Putamen (tissue), 1 donor: ENCODE measurements around the gene AKAP5.

Source experiments
- DNase-seq: peaks from one replicate; pipeline ENCODE4 v3.0.0-alpha.2; 2016; ENCODE audit warnings: low spot score

AKAP5 gene

DNA sequence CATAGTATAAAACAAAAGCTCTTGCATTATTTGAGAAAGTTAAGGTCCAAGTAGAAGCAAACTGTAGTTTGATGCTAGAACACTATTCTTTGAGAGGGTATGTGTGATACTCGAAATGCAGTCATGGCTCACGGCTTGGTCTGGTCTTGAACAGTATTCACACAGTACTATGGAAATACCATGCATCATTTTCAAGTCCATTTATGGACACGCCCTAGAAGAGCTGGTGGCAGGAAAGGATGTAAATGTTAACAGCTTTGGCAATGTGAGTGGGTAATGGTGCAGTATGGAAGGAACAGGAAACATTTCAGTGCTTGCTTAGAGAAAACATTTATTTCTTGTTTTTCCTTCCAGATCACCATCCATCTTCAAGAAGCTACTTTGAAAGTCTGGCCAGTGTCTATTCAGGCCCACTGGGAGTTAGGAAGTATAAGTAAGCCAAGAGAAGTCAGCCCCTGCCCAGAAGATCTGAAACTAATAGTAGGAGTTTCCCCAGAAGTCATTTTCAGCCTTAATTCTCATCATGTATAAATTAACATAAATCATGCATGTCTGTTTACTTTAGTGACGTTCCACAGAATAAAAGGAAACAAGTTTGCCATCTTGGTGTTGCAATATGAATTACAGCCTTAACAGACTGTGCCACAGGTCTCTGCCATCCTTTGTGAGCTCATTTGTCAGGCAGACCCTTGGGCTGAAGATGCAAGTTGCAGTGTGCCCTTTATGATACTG lies 5.7 kb upstream of the AKAP5 start:
- DNase-seq: no peak

DNA sequence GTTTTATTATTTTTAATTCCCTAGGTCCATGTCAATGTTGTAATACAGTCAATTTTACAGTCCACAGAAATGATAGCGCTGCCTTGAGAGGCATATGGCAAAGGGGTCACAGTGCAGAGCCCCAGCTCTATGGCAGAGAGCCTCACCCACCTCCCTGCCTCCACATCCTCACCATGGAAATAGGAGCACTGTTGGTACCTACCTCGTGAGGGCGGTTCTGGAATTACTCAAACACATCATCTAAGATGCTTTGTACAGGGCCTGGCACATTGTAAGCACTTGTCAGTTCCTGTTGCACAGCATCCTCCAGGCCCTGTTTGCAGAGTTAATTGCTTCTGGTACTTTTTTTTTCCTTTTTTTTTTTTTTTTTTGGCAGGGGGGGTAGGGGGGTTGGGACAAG lies 4.1 kb upstream of the AKAP5 start:
- DNase-seq: peak; percentile 41

DNA sequence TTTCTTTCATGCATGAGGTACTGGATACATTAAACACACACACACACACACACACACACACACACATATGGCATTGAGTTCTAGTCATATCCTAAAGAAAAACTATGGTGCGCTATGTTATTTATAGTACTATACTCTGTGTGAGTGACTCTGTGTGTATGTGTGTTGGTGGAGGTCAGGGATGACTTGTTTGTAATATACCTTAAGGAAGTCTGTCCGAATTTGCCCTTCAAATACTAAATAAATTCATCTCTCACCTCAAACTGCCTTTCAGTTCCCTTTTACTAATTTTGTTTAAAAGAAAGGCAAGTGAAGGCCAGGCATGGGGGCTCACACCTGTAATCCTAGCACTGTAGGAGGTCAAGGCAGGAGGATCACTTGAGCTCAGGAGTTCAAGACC lies 2.1 kb upstream of the AKAP5 start:
- no peak for DNase-seq

DNA sequence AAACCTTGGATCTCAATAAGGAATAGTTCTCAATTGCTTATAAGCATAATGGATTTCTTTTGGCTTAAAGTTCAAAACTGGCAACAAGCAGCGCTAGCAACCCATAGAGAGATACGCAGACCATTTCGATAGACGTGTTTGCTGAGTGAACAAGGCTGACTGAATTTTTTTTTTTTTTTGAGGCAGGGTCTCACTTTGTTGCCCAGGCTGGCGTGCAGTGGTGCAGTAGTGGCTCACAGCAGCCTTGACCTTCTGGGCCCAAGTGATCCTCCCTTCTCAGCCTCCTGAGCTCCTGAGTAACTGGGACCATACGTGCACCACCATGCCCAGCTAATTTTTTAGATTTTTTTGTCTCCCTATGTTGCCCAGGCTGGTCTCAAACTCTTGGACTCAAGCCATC lies 1.4 kb upstream of the AKAP5 start:
- DNase-seq: no peak

DNA sequence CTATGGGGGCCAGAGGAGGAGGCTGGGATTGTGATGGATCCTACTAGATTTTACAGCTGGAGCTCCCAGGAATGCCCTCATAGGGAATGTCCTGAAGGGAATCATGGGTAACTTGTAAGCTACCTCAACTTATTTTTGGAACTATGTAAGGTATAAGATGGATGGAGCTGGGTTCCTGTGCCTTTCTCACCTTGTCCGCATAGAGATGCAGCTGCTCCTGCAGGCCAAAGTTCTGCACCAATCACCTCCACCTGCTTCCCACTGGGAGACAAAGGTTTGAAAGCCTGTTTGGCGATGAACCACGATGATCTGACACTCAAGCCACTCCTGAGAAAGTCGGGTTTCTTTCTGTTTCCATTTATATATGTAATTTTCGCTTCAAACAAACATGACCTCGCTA lies 648 bp upstream of the AKAP5 start:
- no peak for DNase-seq

DNA sequence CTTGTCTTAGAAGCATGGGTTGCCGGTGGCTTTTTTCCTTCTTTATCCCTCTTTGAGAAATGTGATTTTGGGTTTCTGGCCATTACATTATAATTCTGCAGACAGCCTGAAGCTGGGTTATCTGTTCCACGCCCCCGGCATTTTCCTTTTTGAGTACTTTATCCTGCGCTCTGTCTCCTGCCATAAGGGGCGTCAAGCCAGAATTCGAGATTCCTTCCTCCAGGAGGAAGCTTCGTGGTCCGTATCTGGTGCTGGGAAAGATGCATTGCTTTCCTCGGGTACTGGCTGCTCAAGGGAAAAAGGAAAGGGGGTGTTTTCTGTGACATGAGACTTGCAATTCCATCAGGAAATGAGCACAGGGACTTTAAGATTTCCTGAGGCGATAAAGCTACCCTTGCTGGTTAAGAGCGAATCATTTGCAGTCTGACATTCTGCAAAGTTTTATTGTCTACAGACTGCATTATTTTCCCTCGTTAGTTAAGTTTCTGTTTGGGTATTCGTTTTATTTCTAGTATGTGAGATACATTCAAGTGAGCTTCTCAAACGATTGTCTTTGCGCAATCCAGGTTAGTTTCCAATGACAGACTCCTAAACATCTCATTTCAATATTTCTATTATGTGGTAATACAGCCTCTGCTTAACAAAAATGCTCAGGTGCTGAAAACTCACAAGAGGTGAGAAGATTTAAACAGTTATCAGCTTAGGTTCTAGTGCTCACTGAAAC lies 694 bp downstream of the AKAP5 start:
- DNase-seq: peak; percentile 50

DNA sequence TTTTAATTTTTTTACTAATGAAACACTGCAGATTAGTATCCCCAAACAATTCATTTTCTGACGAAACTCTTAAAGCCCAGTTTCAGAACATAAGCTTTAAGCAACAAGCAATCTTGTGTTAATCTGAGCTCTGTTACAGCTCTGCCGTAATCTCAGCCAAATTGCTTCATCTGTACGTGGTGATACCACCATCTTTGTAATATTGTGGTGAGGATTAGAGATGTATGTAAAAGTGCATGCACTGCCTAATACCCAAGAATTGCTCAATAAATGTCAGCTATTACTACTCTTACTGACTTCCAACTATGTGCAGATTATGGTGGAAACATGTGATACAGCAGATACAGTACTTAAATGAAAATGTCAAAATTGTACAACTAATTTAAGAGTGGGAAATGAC lies 1.8 kb downstream of the AKAP5 start:
- no peak for DNase-seq

DNA sequence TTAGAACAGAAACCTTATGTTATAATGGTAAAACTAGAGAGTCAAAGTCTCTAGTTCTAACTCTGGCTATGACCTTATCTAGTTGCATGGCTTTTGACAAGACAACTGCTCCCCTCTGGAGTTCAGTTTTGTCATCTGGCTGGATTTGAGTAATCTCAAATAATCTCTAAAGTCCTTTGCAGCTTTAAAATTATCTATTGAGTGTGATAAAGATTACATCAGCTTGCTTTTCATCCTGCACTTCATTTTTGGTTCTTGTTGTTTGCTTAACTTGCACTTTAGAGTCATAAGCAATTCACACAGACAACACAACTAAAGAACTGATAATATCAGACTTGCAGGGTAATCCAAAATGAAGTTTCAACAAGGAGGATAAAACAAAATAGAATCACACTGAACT lies 2.3 kb downstream of the AKAP5 start:
- DNase-seq: no peak

GRCh38 chr14:64468451-64468850 lies 3.2 kb downstream of the AKAP5 start:
- DNase-seq: no peak

DNA sequence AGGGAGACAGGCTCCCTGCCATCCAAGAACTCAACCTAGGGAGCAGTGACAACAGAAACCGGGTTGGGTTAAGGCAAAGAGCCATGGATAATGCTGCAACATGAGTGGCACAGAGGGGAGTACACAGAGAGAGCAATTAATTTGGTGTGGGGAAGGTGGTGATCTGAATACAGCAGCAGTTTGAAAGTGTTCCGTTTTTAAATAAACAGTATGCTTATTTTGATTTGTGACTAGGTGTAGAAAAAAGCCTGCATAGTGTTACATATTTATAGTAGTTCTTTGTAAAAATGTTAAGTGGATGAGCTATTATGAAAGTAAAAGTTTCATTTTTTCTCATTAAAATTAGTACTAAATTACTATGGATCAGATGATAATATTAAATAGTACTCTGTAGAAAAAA lies 8.7 kb downstream of the AKAP5 start:
- no peak for DNase-seq

DNA sequence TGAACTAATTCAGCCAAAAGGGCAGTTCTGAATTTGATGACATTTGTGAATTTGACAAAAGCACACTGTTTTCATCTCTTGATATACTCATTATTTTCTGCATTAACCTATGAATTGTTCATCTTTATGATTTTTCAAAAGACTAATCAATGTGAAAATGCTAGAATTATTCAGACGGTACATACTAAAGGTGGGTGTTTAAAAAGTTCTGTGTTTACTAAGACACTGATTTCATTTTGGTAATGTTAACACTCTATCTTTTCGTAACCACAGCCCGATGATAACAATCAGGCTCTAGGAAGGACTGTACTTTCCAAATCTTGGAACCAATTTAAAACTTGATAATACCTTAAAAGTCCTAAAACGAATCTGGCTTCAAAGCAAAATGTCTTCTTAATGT lies 9.4 kb downstream of the AKAP5 start:
- no peak for DNase-seq

DNA sequence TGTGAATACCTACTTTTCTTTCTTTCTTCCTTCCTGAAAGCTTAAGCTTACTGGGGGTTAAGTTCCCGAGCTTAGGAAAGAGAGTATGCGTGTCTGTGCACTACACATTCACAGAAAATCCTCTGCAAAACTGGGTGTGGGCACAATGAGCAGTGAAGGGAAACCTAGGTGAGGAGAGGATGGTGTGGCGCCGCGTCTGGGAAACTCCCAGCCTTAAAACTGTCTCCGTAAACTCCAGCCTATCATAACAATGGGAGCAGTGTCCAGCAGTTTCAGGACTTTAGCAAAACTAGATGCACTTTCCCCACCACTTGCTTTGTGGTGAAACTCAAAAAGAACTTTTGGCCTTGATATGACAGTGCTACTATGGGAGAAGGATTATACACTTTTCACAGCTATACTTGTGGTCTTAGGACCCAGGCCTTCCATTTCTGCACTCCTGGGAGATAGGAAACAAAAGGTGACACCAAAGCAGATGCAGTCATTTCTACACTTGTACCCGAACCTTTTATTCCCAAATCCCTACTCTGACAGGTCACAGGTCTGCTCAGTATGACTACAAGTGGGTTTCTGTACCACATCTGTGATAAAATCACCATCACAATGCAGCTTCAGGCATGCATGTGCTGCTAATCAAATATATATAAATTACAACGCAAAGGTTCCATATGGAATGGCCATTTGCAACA lies 10.4 kb downstream of the AKAP5 start:
- no peak for DNase-seq

- DNase-seq: no peak
Measured at GRCh38 chr14:64476438-64476837, 11.1 kb downstream of the AKAP5 start.

- DNase-seq: no peak
Measured at GRCh38 chr14:64478634-64479250, 13.4 kb downstream of the AKAP5 start.

DNA sequence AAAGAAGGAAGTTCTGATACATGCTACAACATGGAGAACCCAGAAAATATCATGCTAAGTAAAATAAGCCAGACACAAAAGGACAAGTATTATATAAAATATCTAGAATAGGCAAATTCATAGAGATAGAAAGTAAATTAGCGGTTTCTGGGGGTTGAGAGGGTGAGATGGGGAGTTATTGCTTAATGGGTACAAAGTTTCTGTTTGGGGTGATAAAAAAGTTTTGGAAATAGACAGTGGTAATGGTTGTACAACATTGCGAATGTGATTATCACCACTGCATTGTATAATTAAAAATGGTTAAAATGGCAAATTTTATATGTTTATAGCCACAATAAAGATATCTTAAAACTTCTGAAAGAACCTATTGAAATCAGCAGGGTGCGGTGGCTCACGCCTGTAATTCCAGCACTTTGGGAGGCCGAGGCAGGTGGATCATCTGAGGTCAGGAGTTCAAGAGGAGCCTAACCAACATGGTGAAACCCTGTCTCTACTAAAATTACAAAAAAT lies 23.3 kb downstream of the AKAP5 start:
- DNase-seq: no peak

DNA sequence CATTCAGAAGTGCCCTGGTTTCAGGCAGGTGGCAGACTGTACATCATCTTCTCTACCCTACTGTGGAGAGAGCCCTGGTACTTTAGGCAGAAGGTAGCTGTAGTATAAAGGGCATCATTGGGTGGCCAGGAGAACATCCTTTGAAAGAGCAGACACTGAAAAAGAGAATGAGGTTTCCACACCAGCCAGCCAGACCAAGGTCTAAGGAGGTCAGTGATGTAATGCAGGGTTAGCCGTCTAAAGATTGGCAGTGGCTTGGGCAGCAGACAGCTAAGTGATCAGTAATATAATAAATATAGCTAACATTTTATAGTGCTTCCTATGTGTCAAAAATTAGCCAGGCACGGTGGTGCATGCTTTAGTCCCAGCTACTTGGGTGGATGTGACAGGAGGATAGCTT lies 26.3 kb downstream of the AKAP5 start:
- DNase-seq: no peak

- no peak for DNase-seq
Measured at GRCh38 chr14:64493455-64493854, 28.2 kb downstream of the AKAP5 start.

DNA sequence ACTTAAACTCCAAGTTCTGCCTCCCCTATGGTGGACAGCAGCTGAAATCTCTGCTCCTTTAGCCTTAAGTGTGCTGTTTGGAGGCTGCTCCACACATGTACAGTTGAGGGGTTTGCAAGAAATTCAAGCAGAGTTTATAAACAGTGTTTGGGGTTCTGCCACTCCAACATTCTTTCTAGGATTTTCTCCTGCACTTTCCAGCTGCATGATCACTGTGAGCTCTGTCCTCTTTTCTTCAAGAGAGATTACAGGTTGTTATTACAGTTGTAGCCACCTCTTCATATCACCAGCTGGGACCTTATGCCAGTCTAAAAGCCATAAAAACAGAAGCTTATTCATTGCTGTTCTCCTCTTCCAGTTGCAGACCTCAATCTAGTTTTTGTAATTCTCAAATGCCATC lies 30.0 kb downstream of the AKAP5 start:
- DNase-seq: no peak

DNA sequence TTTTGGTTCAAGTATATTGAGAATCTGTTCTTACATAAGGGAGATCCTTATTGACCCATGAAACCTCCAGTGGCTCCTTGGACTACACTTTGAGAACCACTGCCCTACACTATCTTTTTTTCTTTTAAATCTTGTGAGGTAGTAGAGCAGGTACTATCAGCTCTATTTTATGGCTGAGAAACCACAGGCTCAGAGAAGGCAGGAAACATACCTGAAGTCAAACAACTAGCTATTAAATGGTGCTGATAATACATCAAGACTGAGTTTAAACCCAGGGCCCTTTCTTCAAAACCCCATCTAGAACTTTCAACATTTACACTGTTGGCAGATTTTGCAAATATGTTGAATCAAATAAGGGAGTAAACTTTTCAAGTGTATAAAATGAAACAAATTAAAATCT lies 31.5 kb downstream of the AKAP5 start:
- no peak for DNase-seq

DNA sequence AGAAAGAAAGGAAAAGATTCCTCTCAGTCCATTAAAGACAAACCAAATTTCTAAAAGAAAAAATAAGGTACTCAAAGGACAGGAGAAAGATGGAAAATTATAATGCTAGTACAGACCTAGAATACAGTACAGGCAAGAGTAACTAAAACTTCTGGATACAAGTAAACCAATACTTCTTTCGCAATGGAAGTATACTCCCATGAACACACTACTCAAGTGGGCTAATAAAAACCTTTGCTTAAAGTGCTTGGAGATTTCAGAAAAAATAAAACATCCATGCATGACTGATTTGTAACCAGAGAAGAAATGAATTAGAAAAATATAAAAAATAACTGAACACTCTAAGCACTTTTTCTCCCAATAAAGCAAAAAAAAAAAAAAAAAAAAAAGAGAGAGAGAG lies 34.8 kb downstream of the AKAP5 start:
- no peak for DNase-seq

- DNase-seq: no peak
Measured at GRCh38 chr14:64501411-64502171, 36.3 kb downstream of the AKAP5 start.

GRCh38 chr14:64502456-64502855 lies 37.2 kb downstream of the AKAP5 start:
- no peak for DNase-seq
